H1 (cell line): ENCODE results near the gene PRKCH. TPM values are rescaled to one million over a fixed set of nuclear protein-coding genes. Genes with fewer than 3 reads are reported as not detected.

Experiments
- CTCF ChIA-PET: fragments of 300-600 bp; sonication (Branson Sonifier 250); formaldehyde crosslinking; loops from one replicate; lab custom pipeline; 2021; ENCODE audit not compliant: partially characterized antibody; lab: Charles Lee
- POLR2A ChIA-PET: fragments of 300-600 bp; sonication (Branson Sonifier 250); formaldehyde crosslinking; loops from one replicate; lab custom pipeline; 2021; ENCODE audit warnings: inconsistent platforms; ENCODE audit not compliant: partially characterized antibody; lab: Charles Lee
- DNase-seq, 2 experiments: peaks; one replicate each; pipeline versions ENCODE4 v3.0.0 to v3.0.0-alpha.2; 2010 to 2022; ENCODE audit warnings: low spot score in 2 of 2, low read depth in 1 of 2, mixed read lengths in 1 of 2
- FAIRE-seq: peaks from 2 replicates; lab custom pipeline; 2011; peaks lifted over from hg19 to GRCh38; lab: Jason Lieb, UNC
- H2AFZ ChIP-seq: 2 replicates; pipeline ENCODE4 v1.8.1; 2012; ENCODE audit warnings: low read length, inconsistent platforms
- H2AK5ac ChIP-seq: 2 replicates; pipeline ENCODE4 v1.6.1; 2013; ENCODE audit warnings: low read depth, low read length
- H2BK120ac ChIP-seq: replicated peaks from 2 replicates; pipeline ENCODE3; 2013; ENCODE audit warnings: low read depth, low read length, inconsistent platforms
- H2BK12ac ChIP-seq: 2 replicates; pipeline ENCODE4 v1.6.1; 2013; ENCODE audit warnings: low read depth, low read length
- H2BK15ac ChIP-seq: 2 replicates; pipeline ENCODE4 v1.6.1; 2013; ENCODE audit warnings: low read length
- H2BK20ac ChIP-seq: 2 replicates; pipeline ENCODE4 v1.6.1; 2013; ENCODE audit warnings: low read length
- H2BK5ac ChIP-seq: 2 replicates; pipeline ENCODE4 v1.6.1; 2013; ENCODE audit warnings: low read depth, low read length
- H3K14ac ChIP-seq: 2 replicates; pipeline ENCODE4 v1.6.1; 2013; ENCODE audit warnings: inconsistent platforms; ENCODE audit not compliant: insufficient read length
- H3K18ac ChIP-seq: 2 replicates; pipeline ENCODE4 v1.6.1; 2013; ENCODE audit warnings: low read length; ENCODE audit errors: extremely low read depth
- H3K23ac ChIP-seq: 2 replicates; pipeline ENCODE4 v1.6.1; 2013; ENCODE audit warnings: inconsistent platforms; ENCODE audit not compliant: insufficient read length
- H3K23me2 ChIP-seq: 2 replicates; pipeline ENCODE4 v1.6.1; 2013; ENCODE audit warnings: low read depth, low read length
- H3K27ac ChIP-seq: 2 replicates; pipeline ENCODE4 v1.6.1; 2011; ENCODE audit warnings: low read depth, low read length, inconsistent platforms
- H3K27me3 ChIP-seq, 4 experiments: replicated peaks in 1 of 4; 1 replicate in 1 of 4; 2 replicates in 3 of 4; pipeline versions ENCODE4 v1.6.1 to v1.8.1; 2011 to 2013; ENCODE audit warnings: low read length in 3 of 4, mild to moderate bottlenecking in 3 of 4, inconsistent platforms in 2 of 4, mixed read lengths in 2 of 4, moderate library complexity in 1 of 4; ENCODE audit not compliant: control insufficient read depth in 3 of 4, insufficient read depth in 3 of 4; ENCODE audit errors: extremely low read depth in 1 of 4
- H3K36me3 ChIP-seq, 4 experiments: 2 replicates each; pipeline versions ENCODE4 v1.6.1 to v1.8.1; 2011 to 2013; ENCODE audit warnings: mild to moderate bottlenecking in 4 of 4, low read length in 3 of 4, moderate library complexity in 2 of 4, control low read depth in 1 of 4, inconsistent platforms in 1 of 4; ENCODE audit not compliant: insufficient read depth in 4 of 4, control insufficient read depth in 2 of 4
- H3K4ac ChIP-seq: replicated peaks from 2 replicates; pipeline ENCODE3; 2013; ENCODE audit warnings: low read length, low read depth, mixed read lengths, inconsistent platforms; ENCODE audit not compliant: insufficient read length
- H3K4me1 ChIP-seq, 4 experiments: replicated peaks in 1 of 4; 1 replicate in 1 of 4; 2 replicates in 3 of 4; pipeline versions ENCODE4 v1.6.1 to v1.8.1; 2011 to 2013; ENCODE audit warnings: low read length in 3 of 4, inconsistent platforms in 2 of 4, mixed read lengths in 1 of 4; ENCODE audit not compliant: insufficient read depth in 4 of 4, control insufficient read depth in 3 of 4
- H3K4me2 ChIP-seq, 2 experiments: 2 replicates each; pipeline versions ENCODE4 v1.6.1 to v1.8.1; 2011 to 2013; ENCODE audit warnings: low read depth in 2 of 2, low read length in 2 of 2, control low read depth in 1 of 2, inconsistent platforms in 1 of 2, mild to moderate bottlenecking in 1 of 2; ENCODE audit not compliant: insufficient read depth in 1 of 2
- H3K4me3 ChIP-seq, 4 experiments: fragments of 200-600, 300-600 bp in 1 of 4; sonication (generic), shearing (Covaris generic), sonication (Bioruptor Twin) in 1 of 4; 2 replicates each; pipeline versions ENCODE4 v1.5.1 to v1.8.1; 2011 to 2016; ENCODE audit warnings: low read length in 4 of 4, low read depth in 3 of 4, control low read depth in 2 of 4, inconsistent platforms in 2 of 4, mild to moderate bottlenecking in 2 of 4, mixed read lengths in 1 of 4, moderate library complexity in 1 of 4; ENCODE audit not compliant: insufficient read depth in 2 of 4; ENCODE audit errors: extremely low read depth in 1 of 4
- H3K56ac ChIP-seq: replicated peaks from 2 replicates; pipeline ENCODE3; 2013; ENCODE audit warnings: low read depth, mild to moderate bottlenecking, mixed read lengths, low read length, inconsistent platforms; ENCODE audit not compliant: insufficient read length
- H3K79me1 ChIP-seq: 2 replicates; pipeline ENCODE4 v1.6.1; 2013; ENCODE audit warnings: low read depth, low read length, control low read depth
- H3K79me2 ChIP-seq, 2 experiments: 2 replicates each; pipeline versions ENCODE4 v1.6.1 to v1.8.1; 2012 to 2013; ENCODE audit warnings: low read length in 2 of 2, mild to moderate bottlenecking in 2 of 2, inconsistent platforms in 1 of 2; ENCODE audit not compliant: insufficient read depth in 2 of 2, control insufficient read depth in 1 of 2
- H3K9ac ChIP-seq, 4 experiments: replicated peaks in 1 of 4; 1 replicate in 1 of 4; 2 replicates in 3 of 4; pipeline versions ENCODE4 v1.6.1 to v1.8.1; 2011 to 2013; ENCODE audit warnings: low read depth in 3 of 4, low read length in 3 of 4, control low read depth in 2 of 4, mild to moderate bottlenecking in 2 of 4, moderate library complexity in 2 of 4, inconsistent platforms in 1 of 4; ENCODE audit errors: extremely low read depth in 1 of 4
- H3K9me3 ChIP-seq, 2 experiments: 2 replicates each; pipeline versions ENCODE4 v1.6.1 to v1.8.1; 2012 to 2013; ENCODE audit warnings: mild to moderate bottlenecking in 2 of 2, moderate library complexity in 2 of 2, control low read depth in 1 of 2, inconsistent platforms in 1 of 2, low read depth in 1 of 2, low read length in 1 of 2, mixed read lengths in 1 of 2; ENCODE audit not compliant: insufficient read depth in 2 of 2
- H4K20me1 ChIP-seq, 2 experiments: replicated peaks in 1 of 2; 2 replicates each; pipeline versions ENCODE3 to v1.8.1; 2011 to 2013; ENCODE audit warnings: inconsistent platforms in 2 of 2, low read length in 2 of 2, mild to moderate bottlenecking in 1 of 2; ENCODE audit not compliant: insufficient read depth in 2 of 2, control insufficient read depth in 1 of 2
- H4K5ac ChIP-seq: 2 replicates; pipeline ENCODE4 v1.6.1; 2013; ENCODE audit warnings: low read length, low read depth, mixed read lengths, inconsistent platforms; ENCODE audit not compliant: insufficient read length
- H4K8ac ChIP-seq: 2 replicates; pipeline ENCODE4 v1.8.0; 2013; ENCODE audit warnings: mild to moderate bottlenecking, moderate library complexity, low read length, inconsistent platforms; ENCODE audit not compliant: insufficient read depth; ENCODE audit errors: extremely low read depth
- H4K91ac ChIP-seq: replicated peaks from 2 replicates; pipeline ENCODE3; 2013; ENCODE audit warnings: low read length, mixed read lengths, inconsistent platforms; ENCODE audit not compliant: insufficient read length
- CBX5 ChIP-seq: fragments of 300-800, 300-1000 bp; sonication (generic); IDR thresholded peaks from 2 replicates; pipeline ENCODE4 v1.7.1; 2016; ENCODE audit warnings: antibody characterized with exemption, low read length, low read depth
- CHD1 ChIP-seq: IDR thresholded peaks from 2 replicates; pipeline ENCODE4 v1.6.1; 2012; ENCODE audit warnings: low read depth, low read length, improper control_type of control experiment
- E2F6 ChIP-seq: IDR thresholded peaks from 2 replicates; pipeline ENCODE4 v1.6.1; 2012; ENCODE audit warnings: inconsistent platforms
- EGR1 ChIP-seq: IDR thresholded peaks from 2 replicates; pipeline ENCODE4 v1.6.1; 2011; ENCODE audit warnings: low read depth, low read length, borderline replicate concordance
- HDAC2 ChIP-seq, 2 experiments: fragments of 300-600 bp in 1 of 2; sonication (generic) in 1 of 2; IDR thresholded peaks; 2 replicates each; pipeline ENCODE4 v1.6.1; 2011 to 2012; ENCODE audit warnings: low read depth in 2 of 2, low read length in 2 of 2, mild to moderate bottlenecking in 2 of 2, moderate library complexity in 2 of 2, borderline replicate concordance in 1 of 2, inconsistent platforms in 1 of 2
- RNF2 ChIP-seq: fragments of 200-900, 300-1000 bp; sonication (generic); IDR thresholded peaks from 2 replicates; pipeline ENCODE4 v1.7.1; 2016; ENCODE audit warnings: borderline replicate concordance, low read depth, mild to moderate bottlenecking, antibody characterized with exemption, low read length; ENCODE audit not compliant: poor library complexity, severe bottlenecking; ENCODE audit errors: missing control alignments
- RXRA ChIP-seq: IDR thresholded peaks from 2 replicates; pipeline ENCODE4 v1.6.1; 2011; ENCODE audit warnings: low read depth, mild to moderate bottlenecking, low read length, moderate library complexity; ENCODE audit not compliant: insufficient read depth
- SP2 ChIP-seq: IDR thresholded peaks from 2 replicates; pipeline ENCODE4 v1.6.1; 2012; ENCODE audit warnings: mild to moderate bottlenecking, low read length, inconsistent platforms
- SRF ChIP-seq: IDR thresholded peaks from 2 replicates; pipeline ENCODE4 v1.6.1; 2011; ENCODE audit warnings: mild to moderate bottlenecking, low read depth, low read length, moderate library complexity
- SUZ12 ChIP-seq: fragments of 200-600 bp; sonication (generic); IDR thresholded peaks from 2 replicates; pipeline ENCODE4 v1.6.1; 2012; ENCODE audit warnings: mild to moderate bottlenecking, inconsistent platforms, low read length, moderate library complexity, mixed read lengths
- TCF12 ChIP-seq: IDR thresholded peaks from 2 replicates; pipeline ENCODE4 v1.6.1; 2011; ENCODE audit warnings: low read depth, mild to moderate bottlenecking, low read length
- USF2 ChIP-seq: IDR thresholded peaks from 2 replicates; pipeline ENCODE4 v1.6.1; 2011; ENCODE audit warnings: low read length, improper control_type of control experiment
- WGBS, 2 experiments: shearing (Covaris generic) in 1 of 2; methylation state at CpG; one replicate each; pipeline versions ENCODE4 v1.1.6 to v1.1.7; 2013 to 2015; ENCODE audit warnings: low lambda C conversion rate in 2 of 2, mixed read lengths in 2 of 2, inconsistent platforms in 1 of 2, low coverage in 1 of 2, missing lambda C conversion rate in 1 of 2; ENCODE audit not compliant: insufficient replicate concordance in 2 of 2, insufficient coverage in 1 of 2, insufficient read length in 1 of 2; ENCODE audit errors: extremely low coverage in 1 of 2, missing lambda C conversion rate in 1 of 2; 5-methylcytosine and 5-hydroxymethylcytosine counted together
- polyA plus RNA-seq, 7 experiments: library from polyadenylated mRNA; depleted of rRNA in 3 of 7; stranded (reverse) in 5 of 7; unstranded in 2 of 7; fragments of >200 nt in 5 of 7; fragments of 200-250 nt in 2 of 7; gene quantifications; 1 replicate in 5 of 7; 2 replicates in 1 of 7; 4 replicates in 1 of 7; pipeline versions ENCODE4 v1.2.1 to v1.2.3, GENCODE V29; 2011 to 2013; ENCODE audit warnings: missing spikeins in 2 of 7, mixed read lengths in 2 of 7
- total RNA-seq: library from RNA; stranded (reverse); fragmentation: NEBNext Ultra II Directional; extraction: Animal tissue kit (Norgen Biotek cat#: 25700); gene quantifications from 2 replicates; pipeline ENCODE4 v1.2.1, GENCODE V29; 2021

The PRKCH gene
- total and polyA plus RNA-seq, 2 of the 8 experiments (the other 6 are each of a cell fraction or from before 2014, with no cell fraction given) = 6.4 to 7.0 TPM

GRCh38 chr14:61551384-61551783, 230.0 kb downstream of the PRKCH start:
- Histone ChIP-seq H3K27me3 (no peaks in the 10 kb centered on the region; a peak in 1 of 7 replicates), H4K8ac (no peak overlapping the region), H3K4ac (no peak overlapping the region), H2BK5ac (no peak overlapping the region), H2AK5ac (no peak overlapping the region), H3K4me3 (no peak overlapping the region), H3K56ac (no peak overlapping the region), H3K79me1 (no peaks in the 10 kb centered on the region), H3K14ac (no peak overlapping the region), H3K9ac (no peak overlapping the region), H3K18ac (no peak overlapping the region), H4K91ac (no peak overlapping the region), H4K5ac (no peak overlapping the region), H3K23ac (no peak overlapping the region), H3K36me3 (no peaks in the 10 kb centered on the region), H3K4me1 (peaks cover 3 to 8% (median 6%) of the 10 kb centered on the region in 4 experiments), H4K20me1 (no peaks in the 10 kb centered on the region), H2AFZ (no peak overlapping the region), H3K23me2 (no peaks in the 10 kb centered on the region), H2BK120ac (no peak overlapping the region), H3K27ac (no peak overlapping the region), H3K79me2 (no peaks in the 10 kb centered on the region), H3K4me2 (no peak overlapping the region), H3K9me3 (no peaks in the 10 kb centered on the region), H2BK20ac (no peak overlapping the region), H2BK12ac (0 out of 2 replicates have a peak overlapping the region, but pooled peaks have one; percentile 3), H2BK15ac (no peak overlapping the region; the same call in 1 of the 2 replicates)
- 91% methylated on average over 3 of the region's 3 CpGs; no CpG with 5 or more reads in 1 of the 2 experiments for WGBS, 2 experiments
- ChIA-PET CTCF (interaction anchor here (1.1 to 2.0 kb wide), 3 partner anchors 9 to 17 kb away, joined by 3 to 6 read pairs (median 4); no protein-coding TSS in a partner anchor), POLR2A (interaction anchor here (0.9 to 1.2 kb wide), 2 partner anchors 17 to 49 kb away, joined by 3 read pairs; no protein-coding TSS in a partner anchor)
- TF ChIP-seq SP2 (no peak), HDAC2 (IDR thresholded peaks at IDR 0.05; ENCODE audit: borderline replicate concordance in 1 of 2, low read depth in 2 of 2, low read length in 2 of 2) (no peak), E2F6 (no peak), CBX5 (no peak), SRF (no peak), RXRA (no peak), EGR1 (no peak), RNF2 (no peak), TCF12 (no peak), SUZ12 (no peak), USF2 (no peak), CHD1 (no peak)
- no peak for FAIRE-seq
- DNase-seq = no peak
